HEK293T (cell line): Measurements from ENCODE around the gene CLASP1.

Experiments
- CTCF ChIA-PET: fragments of 350-600 bp; formaldehyde crosslinking; extraction: SDS; loops from one replicate; lab custom pipeline; 2021; ENCODE audit warnings: antibody characterized with exemption, inconsistent platforms; lab: Yijun Ruan, JAX
- POLR2A ChIA-PET: fragments of 350-600 bp; formaldehyde crosslinking; extraction: SDS; loops from one replicate; lab custom pipeline; 2020; ENCODE audit warnings: antibody characterized with exemption, inconsistent platforms; lab: Yijun Ruan, JAX
- DNase-seq: peaks from one replicate; pipeline ENCODE4 v3.0.0; 2012; ENCODE audit warnings: mixed read lengths; ENCODE audit errors: extremely low spot score
- ARNT ChIP-seq: fragments of 450-650 bp; IDR thresholded peaks from 2 replicates; pipeline ENCODE4 v1.6.1; 2017; ENCODE audit warnings: mild to moderate bottlenecking
- BHLHE40 ChIP-seq: fragments of 450-650 bp; IDR thresholded peaks from 2 replicates; pipeline ENCODE4 v1.6.1; 2016; ENCODE audit warnings: mild to moderate bottlenecking, moderate library complexity, borderline replicate concordance
- CTBP1 ChIP-seq: fragments of 450-650 bp; IDR thresholded peaks from 2 replicates; pipeline ENCODE4 v1.6.1; 2016; ENCODE audit warnings: borderline replicate concordance
- ELF4 ChIP-seq: fragments of 450-650 bp; IDR thresholded peaks from 2 replicates; pipeline ENCODE4 v1.6.1; 2017; ENCODE audit warnings: antibody characterized with exemption
- FOXA1 ChIP-seq: fragments of 450-650 bp; IDR thresholded peaks from 2 replicates; pipeline ENCODE4 v1.6.1; 2016; ENCODE audit warnings: mild to moderate bottlenecking
- FOXK2 ChIP-seq: fragments of 450-650 bp; IDR thresholded peaks from 2 replicates; pipeline ENCODE4 v1.6.1; 2016; ENCODE audit warnings: mild to moderate bottlenecking
- FOXM1 ChIP-seq: fragments of 450-650 bp; IDR thresholded peaks from 2 replicates; pipeline ENCODE4 v1.6.1; 2017; ENCODE audit warnings: mild to moderate bottlenecking, borderline replicate concordance
- HDGF ChIP-seq: fragments of 450-650 bp; IDR thresholded peaks from 2 replicates; pipeline ENCODE4 v1.6.1; 2017; ENCODE audit warnings: antibody characterized with exemption, borderline replicate concordance
- L3MBTL2 ChIP-seq: fragments of 450-650 bp; conservative IDR thresholded peaks from 2 replicates; pipeline ENCODE4 v1.6.1; 2016; ENCODE audit warnings: mild to moderate bottlenecking
- LEF1 ChIP-seq: fragments of 450-650 bp; IDR thresholded peaks from 2 replicates; pipeline ENCODE4 v1.6.1; 2017; ENCODE audit warnings: mild to moderate bottlenecking, borderline replicate concordance
- NFRKB ChIP-seq: fragments of 450-650 bp; IDR thresholded peaks from 2 replicates; pipeline ENCODE4 v1.6.1; 2016; ENCODE audit warnings: mild to moderate bottlenecking, moderate library complexity
- SP1 ChIP-seq: fragments of 450-650 bp; IDR thresholded peaks from 2 replicates; pipeline ENCODE4 v1.6.1; 2017
- SUZ12 ChIP-seq: fragments of 450-650 bp; IDR thresholded peaks from 2 replicates; pipeline ENCODE4 v1.6.1; 2016; ENCODE audit warnings: mild to moderate bottlenecking
- TARDBP ChIP-seq: fragments of 450-650 bp; IDR thresholded peaks from 2 replicates; pipeline ENCODE4 v1.6.1; 2016
- ZNF384 ChIP-seq: fragments of 450-650 bp; IDR thresholded peaks from 2 replicates; pipeline ENCODE4 v1.6.1; 2016
- TF ChIP-seq, protein P1 (sequence below): fragments of 450-650 bp; IDR thresholded peaks from 2 replicates; pipeline ENCODE4 v1.6.1; 2016

The CLASP1 gene

DNA sequence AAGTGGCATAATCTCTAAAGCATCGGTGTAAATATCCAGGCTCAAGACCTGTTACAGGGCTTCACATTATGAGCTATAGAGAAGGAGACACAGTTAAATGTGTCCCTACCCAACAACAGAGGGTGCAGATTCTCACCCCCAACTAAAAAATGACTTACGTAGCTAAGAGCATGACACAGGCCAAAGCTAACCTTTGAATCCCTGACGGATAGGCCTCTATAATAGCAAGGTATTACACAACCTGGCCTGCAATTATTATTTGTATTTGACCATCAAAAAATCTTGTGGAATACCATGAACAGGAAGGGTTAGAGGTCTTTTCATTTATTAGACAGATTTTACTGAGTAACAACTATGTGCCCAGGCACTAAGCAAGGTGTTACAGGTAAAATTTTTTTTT, 73.5 kb downstream of the CLASP1 start:
- no peak for TF ChIP-seq NFRKB
- no peak for TF ChIP-seq HDGF
- no peak for TF ChIP-seq FOXM1
- no peak for TF ChIP-seq BHLHE40
- DNase-seq: no peak
- ChIA-PET CTCF (interaction anchor here (1.0 kb wide), 1 partner anchor 30 kb away, joined by 4 read pairs; no protein-coding TSS in a partner anchor), POLR2A (interaction anchor here (1.0 to 1.3 kb wide), 2 partner anchors 20 to 45 kb away, joined by 3 to 4 read pairs; partner anchors contain the start of gene RNU4ATAC)

DNA sequence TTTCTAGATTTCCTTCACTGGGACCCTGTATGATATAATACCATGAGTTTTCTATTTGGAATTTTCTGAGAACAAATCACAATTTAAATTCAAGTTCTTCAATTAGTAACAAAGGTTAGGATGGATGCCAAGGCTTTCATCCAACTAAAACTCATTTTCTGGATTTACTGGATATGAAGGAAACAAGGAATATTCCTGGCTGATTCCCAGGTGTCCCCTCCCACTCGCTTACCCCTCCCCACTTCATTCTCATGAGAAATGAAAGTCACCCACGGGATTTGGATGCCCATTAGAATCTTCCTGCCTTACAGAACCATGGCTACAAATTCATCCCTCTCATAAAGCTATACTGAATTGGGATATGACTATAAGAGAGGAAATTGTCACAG, 78.6 kb downstream of the CLASP1 start:
- CTCF ChIA-PET: no interaction called here
- no peak for TF ChIP-seq CTBP1
- TF ChIP-seq FOXK2: no peak
- no peak for TF ChIP-seq LEF1
- no peak for TF ChIP-seq HDGF
- no peak for TF ChIP-seq SUZ12
- TF ChIP-seq, protein P1, sequence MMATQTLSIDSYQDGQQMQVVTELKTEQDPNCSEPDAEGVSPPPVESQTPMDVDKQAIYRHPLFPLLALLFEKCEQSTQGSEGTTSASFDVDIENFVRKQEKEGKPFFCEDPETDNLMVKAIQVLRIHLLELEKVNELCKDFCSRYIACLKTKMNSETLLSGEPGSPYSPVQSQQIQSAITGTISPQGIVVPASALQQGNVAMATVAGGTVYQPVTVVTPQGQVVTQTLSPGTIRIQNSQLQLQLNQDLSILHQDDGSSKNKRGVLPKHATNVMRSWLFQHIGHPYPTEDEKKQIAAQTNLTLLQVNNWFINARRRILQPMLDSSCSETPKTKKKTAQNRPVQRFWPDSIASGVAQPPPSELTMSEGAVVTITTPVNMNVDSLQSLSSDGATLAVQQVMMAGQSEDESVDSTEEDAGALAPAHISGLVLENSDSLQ: no peak
- no peak for TF ChIP-seq SP1
- no peak for TF ChIP-seq NFRKB
- TF ChIP-seq L3MBTL2: no peak
- no peak for TF ChIP-seq ZNF384
- no peak for TF ChIP-seq TARDBP
- POLR2A ChIA-PET: no interaction called here
- DNase-seq: no peak

DNA sequence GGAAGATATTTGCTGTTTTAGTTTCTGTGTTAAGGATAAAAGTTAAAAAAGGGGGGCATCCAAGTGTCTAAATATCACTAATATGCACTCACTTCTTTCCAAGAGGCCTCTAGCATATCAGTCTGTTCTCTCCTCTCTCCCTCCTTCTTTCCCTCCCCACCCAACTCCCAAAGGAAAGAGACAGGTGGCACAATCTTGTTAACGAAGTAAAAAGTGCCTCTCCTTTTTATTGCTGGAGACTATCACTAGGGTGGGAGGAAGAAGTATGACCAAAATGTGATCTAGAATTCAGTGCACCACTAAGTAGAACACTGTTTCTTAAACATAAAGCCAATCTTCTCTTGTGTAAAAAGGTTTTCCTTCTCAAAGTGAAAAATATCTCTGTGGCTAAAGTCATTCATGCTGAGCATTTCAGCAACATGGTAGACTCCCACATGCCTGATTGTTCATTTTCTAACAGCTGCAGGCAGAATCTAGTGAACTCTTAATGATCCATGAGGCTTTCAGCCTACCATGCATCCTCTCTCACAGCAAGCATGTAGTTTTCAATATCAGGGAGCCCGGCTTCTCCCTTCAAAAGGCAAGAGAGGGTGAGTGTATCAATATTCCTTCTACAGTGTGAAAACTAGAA, 79.1 kb downstream of the CLASP1 start:
- TF ChIP-seq CTBP1: no peak
- TF ChIP-seq L3MBTL2: no peak
- no peak for TF ChIP-seq ARNT
- no peak for TF ChIP-seq ELF4
- TF ChIP-seq, protein P1: no peak
- TF ChIP-seq FOXM1: no peak
- no peak for TF ChIP-seq BHLHE40
- no peak for TF ChIP-seq HDGF
- no peak for TF ChIP-seq FOXA1
- no peak for TF ChIP-seq TARDBP
- no peak for TF ChIP-seq SP1
- TF ChIP-seq LEF1: no peak
- no peak for TF ChIP-seq FOXK2
- TF ChIP-seq ZNF384: no peak
- no peak for TF ChIP-seq SUZ12
- TF ChIP-seq NFRKB: no peak
- POLR2A ChIA-PET: no interaction called here
- CTCF ChIA-PET: no interaction called here
- no peak for DNase-seq

DNA sequence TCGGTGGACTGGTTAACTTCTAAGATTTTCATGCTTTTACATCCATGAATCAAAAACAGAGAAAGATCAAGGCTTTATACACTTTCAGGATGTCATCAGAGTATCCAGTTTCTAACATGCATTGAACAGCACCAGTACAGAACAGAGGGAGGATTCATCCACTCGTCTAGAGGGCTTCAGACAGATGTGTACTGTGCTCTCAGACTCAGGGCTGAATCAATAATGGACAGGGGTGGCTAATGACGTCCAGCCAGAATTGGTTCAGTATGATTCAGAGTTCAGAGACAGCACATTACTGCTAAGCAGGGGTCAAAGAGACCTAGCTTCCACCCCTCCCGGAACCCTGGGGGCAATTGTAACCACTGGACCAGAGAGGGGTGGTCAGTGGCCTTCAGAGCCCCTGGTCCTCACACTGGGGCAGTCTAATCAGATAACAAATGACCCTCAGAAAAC, 81.3 kb downstream of the CLASP1 start:
- POLR2A ChIA-PET: no interaction called here
- DNase-seq: no peak
- no peak for TF ChIP-seq LEF1
- no peak for TF ChIP-seq ARNT
- no peak for TF ChIP-seq HDGF
- TF ChIP-seq NFRKB: no peak
- TF ChIP-seq L3MBTL2: no peak
- TF ChIP-seq ZNF384: no peak
- TF ChIP-seq ELF4: no peak
- CTCF ChIA-PET: interaction anchor here (1.1 kb wide), 1 partner anchor 36 kb away, joined by 6 read pairs; no protein-coding TSS in a partner anchor

DNA sequence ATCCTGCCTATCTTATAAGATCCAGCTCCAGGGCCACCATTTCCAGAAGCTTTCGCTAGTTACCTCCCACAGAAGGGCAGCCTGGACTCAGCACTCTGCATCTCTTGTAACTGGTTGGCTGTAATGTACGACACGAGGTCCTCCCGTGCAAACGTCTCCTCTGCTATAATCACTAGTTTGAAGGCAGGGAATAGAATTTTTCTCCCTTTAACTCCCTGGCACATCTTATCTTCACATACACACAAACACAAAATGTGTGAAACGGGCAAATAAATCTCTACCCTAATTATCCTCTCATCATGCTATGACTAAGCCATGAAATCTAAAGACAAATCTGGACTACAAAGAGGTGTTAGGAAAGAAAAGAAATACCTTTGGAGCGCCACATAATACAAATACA, 81.8 kb downstream of the CLASP1 start:
- POLR2A ChIA-PET: interaction anchor here (2.3 kb wide), 1 partner anchor 37 kb away, joined by 8 read pairs; the partner anchor contains the start of gene RNU4ATAC
- no peak for DNase-seq
- TF ChIP-seq ARNT: no peak
- no peak for TF ChIP-seq NFRKB
- TF ChIP-seq BHLHE40: no peak
- TF ChIP-seq, protein P1: no peak
- TF ChIP-seq HDGF: no peak
- no peak for TF ChIP-seq FOXK2
- TF ChIP-seq CTBP1: no peak
- no peak for TF ChIP-seq FOXM1
- no peak for TF ChIP-seq L3MBTL2
- no peak for TF ChIP-seq SUZ12
- TF ChIP-seq ELF4: no peak
- TF ChIP-seq SP1: no peak
- no peak for TF ChIP-seq FOXA1
- no peak for TF ChIP-seq TARDBP
- CTCF ChIA-PET: interaction anchor here (1.1 kb wide), 1 partner anchor 36 kb away, joined by 6 read pairs; no protein-coding TSS in a partner anchor
